HG03196 (cell line): ENCODE results near the gene NFYC.
A peak's percentile ranks its signal among the peaks of the same experiment; 100 is the strongest.
"Not testable (repeated sequence)": the region's sequence is repeated elsewhere in the genome, so short reads cannot be mapped to it uniquely, and the experiment has no call there.

ENCODE experiments used
- ATAC-seq: cut with Tn5 transposase; IDR thresholded peaks from one replicate; pipeline ENCODE4 v1.9.1; 2021; ENCODE audit not compliant: unreplicated experiment

The NFYC gene

GRCh38 chr1:40704817-40705733, 13.6 kb downstream of the NFYC start:
- no peak for ATAC-seq

- no peak for ATAC-seq
Measured at GRCh38 chr1:40706626-40707025, 15.1 kb downstream of the NFYC start.

- peak; percentile 55 for ATAC-seq
Measured at GRCh38 chr1:40708750-40709099, 17.2 kb downstream of the NFYC start.

- ATAC-seq = peak; percentile 73
Measured at GRCh38 chr1:40709100-40709801, 17.7 kb downstream of the NFYC start.

GRCh38 chr1:40709802-40710278, 18.3 kb downstream of the NFYC start:
- no peak for ATAC-seq

- ATAC-seq = no peak
Measured at GRCh38 chr1:40710581-40711315, 19.2 kb downstream of the NFYC start.

GRCh38 chr1:40711465-40712404, 20.2 kb downstream of the NFYC start:
- no peak for ATAC-seq

- ATAC-seq = no peak
Measured at GRCh38 chr1:40712405-40712944, 21.0 kb downstream of the NFYC start.

- ATAC-seq = no peak
Measured at GRCh38 chr1:40712997-40713396, 21.5 kb downstream of the NFYC start.

- ATAC-seq = no peak
Measured at GRCh38 chr1:40715491-40716059, 24.1 kb downstream of the NFYC start.

GRCh38 chr1:40717065-40717464, 25.6 kb downstream of the NFYC start:
- ATAC-seq = no peak

GRCh38 chr1:40717955-40718354, 26.5 kb downstream of the NFYC start:
- no peak for ATAC-seq

- no peak for ATAC-seq
Measured at GRCh38 chr1:40720493-40720892, 29.0 kb downstream of the NFYC start.

- no peak for ATAC-seq
Measured at GRCh38 chr1:40722622-40723021, 31.1 kb downstream of the NFYC start.

GRCh38 chr1:40723196-40723955, 31.9 kb downstream of the NFYC start:
- ATAC-seq = no peak

- not testable (repeated sequence) for ATAC-seq
Measured at GRCh38 chr1:40727662-40728061, 36.2 kb downstream of the NFYC start.

- ATAC-seq = not testable (repeated sequence)
Measured at GRCh38 chr1:40729316-40729862, 37.9 kb downstream of the NFYC start.

- ATAC-seq = no peak
Measured at GRCh38 chr1:40732756-40733301, 41.3 kb downstream of the NFYC start.
